HCT116 (cell line): ENCODE results near the gene KIF2B. TPM values are rescaled to one million over a fixed set of nuclear protein-coding genes. Genes with fewer than 3 reads are reported as not detected.

Experiments
- ATAC-seq: fragments of 200-7000 bp; cut with Tn5 transposase; 2 replicates; pipeline ENCODE4 v1.9.1; 2020; ENCODE audit warnings: mild to moderate bottlenecking, moderate library complexity
- BruUV-seq: library from RNA; stranded (reverse); fragments of 400-500 nt; replicated peaks from 2 replicates; lab custom pipeline; 2021; lab: Mats Ljungman, UMichigan
- CTCF ChIA-PET: fragments of 300-600 bp; sonication (Branson Sonifier 250); formaldehyde crosslinking; loops from one replicate; lab custom pipeline; 2021; ENCODE audit warnings: antibody characterized with exemption; lab: Charles Lee
- POLR2A ChIA-PET: fragments of 300-600, 350-600 bp; sonication (Branson Sonifier 250); formaldehyde crosslinking; loops from one replicate; lab custom pipeline; 2021; ENCODE audit warnings: antibody characterized with exemption; lab: Charles Lee
- RAD21 ChIA-PET, 2 experiments: fragments of 300-600 bp; sonication (Branson Sonifier 250); formaldehyde crosslinking; loops; one replicate each; lab custom pipeline; 2023; ENCODE audit warnings: low total read pairs in 2 of 2; ENCODE audit not compliant: uncharacterized antibody in 2 of 2, unreplicated experiment in 2 of 2, low non-redundant PET in 1 of 2; lab: Charles Lee
- DNase-seq: peaks from one replicate; pipeline ENCODE4 v3.0.0-alpha.2; 2010; ENCODE audit warnings: low read depth, low spot score
- H2AFZ ChIP-seq: fragments of 200-600 bp; shearing (Covaris generic), sonication (generic); 2 replicates; pipeline ENCODE4 v1.6.1; 2017; ENCODE audit warnings: low read depth, mixed run types, mixed read lengths, antibody characterized with exemption, low read length; ENCODE audit not compliant: poor library complexity, severe bottlenecking
- H3K27ac ChIP-seq: 2 replicates; pipeline ENCODE4 v1.5.1; 2012; ENCODE audit warnings: low read depth, low read length
- H3K27me3 ChIP-seq: fragments of 200-600 bp; sonication (generic); 2 replicates; pipeline ENCODE4 v1.6.1; 2016; ENCODE audit warnings: mixed run types, low read length, mixed read lengths; ENCODE audit not compliant: insufficient read depth
- H3K36me3 ChIP-seq, 2 experiments: fragments of 200-500 bp in 1 of 2; fragments of 200-600 bp in 1 of 2; sonication (Bioruptor generic) in 1 of 2; sonication (generic) in 1 of 2; 2 replicates each; pipeline versions ENCODE4 v1.5.1 to v1.6.1; 2014 to 2016; ENCODE audit warnings: low read length in 2 of 2, inconsistent platforms in 1 of 2, mixed read lengths in 1 of 2, mixed run types in 1 of 2; ENCODE audit not compliant: insufficient read depth in 2 of 2, control insufficient read depth in 1 of 2
- H3K4me1 ChIP-seq, 2 experiments: fragments of 200-600 bp in 1 of 2; sonication (generic) in 1 of 2; 2 replicates each; pipeline versions ENCODE4 v1.5.1 to v1.6.1; 2012 to 2017; ENCODE audit warnings: low read length in 2 of 2, inconsistent platforms in 1 of 2, mild to moderate bottlenecking in 1 of 2, mixed read lengths in 1 of 2, mixed run types in 1 of 2, moderate library complexity in 1 of 2; ENCODE audit not compliant: insufficient read depth in 2 of 2, control insufficient read depth in 1 of 2
- H3K4me2 ChIP-seq: fragments of 200-600 bp; sonication (generic); 2 replicates; pipeline ENCODE4 v1.6.1; 2017; ENCODE audit warnings: mixed run types, low read length, mixed read lengths
- H3K4me3 ChIP-seq, 2 experiments: fragments of 200-600 bp in 1 of 2; sonication (generic) in 1 of 2; replicated peaks in 1 of 2; 2 replicates each; pipeline ENCODE4 v1.5.1; 2011 to 2016; ENCODE audit warnings: low read length in 2 of 2, control low read depth in 1 of 2, low read depth in 1 of 2, mild to moderate bottlenecking in 1 of 2, mixed read lengths in 1 of 2, mixed run types in 1 of 2
- H3K79me2 ChIP-seq: fragments of 200-600 bp; sonication (generic); 2 replicates; pipeline ENCODE4 v1.6.1; 2017; ENCODE audit warnings: mild to moderate bottlenecking, mixed run types, low read length, moderate library complexity, mixed read lengths; ENCODE audit not compliant: insufficient read depth
- H3K9ac ChIP-seq: fragments of 200-600 bp; sonication (generic); 2 replicates; pipeline ENCODE4 v1.6.1; 2016; ENCODE audit warnings: low read length, mixed read lengths
- H3K9me2 ChIP-seq: fragments of 200-600 bp; sonication (generic), shearing (Covaris generic); 2 replicates; pipeline ENCODE4 v1.6.1; 2017; ENCODE audit warnings: mixed run types, mild to moderate bottlenecking, moderate library complexity; ENCODE audit not compliant: insufficient read depth
- H3K9me3 ChIP-seq, 2 experiments: fragments of 200-500 bp in 1 of 2; fragments of 200-600 bp in 1 of 2; sonication (Bioruptor generic) in 1 of 2; sonication (generic) in 1 of 2; 2 replicates each; pipeline ENCODE4 v1.6.1; 2014 to 2017; ENCODE audit warnings: low read length in 2 of 2, mixed read lengths in 2 of 2, inconsistent platforms in 1 of 2, low read depth in 1 of 2, mild to moderate bottlenecking in 1 of 2, mixed run types in 1 of 2, moderate library complexity in 1 of 2; ENCODE audit not compliant: control insufficient read depth in 1 of 2, insufficient read depth in 1 of 2
- H4K20me1 ChIP-seq: fragments of 200-600 bp; sonication (generic), shearing (Covaris generic); 2 replicates; pipeline ENCODE4 v1.6.1; 2017; ENCODE audit warnings: mixed run types, mild to moderate bottlenecking, moderate library complexity; ENCODE audit not compliant: insufficient read depth
- CBX3 ChIP-seq: IDR thresholded peaks from 2 replicates; pipeline ENCODE4 v1.6.1; 2012; ENCODE audit warnings: low read depth
- CEBPB ChIP-seq: IDR thresholded peaks from 2 replicates; pipeline ENCODE4 v1.6.1; 2012; ENCODE audit warnings: low read depth
- ELF1 ChIP-seq: IDR thresholded peaks from 2 replicates; pipeline ENCODE4 v1.6.1; 2012; ENCODE audit warnings: low read depth, borderline replicate concordance
- EZH2 ChIP-seq: fragments of 200-600 bp; sonication (generic); IDR thresholded peaks from 2 replicates; pipeline ENCODE4 v1.6.1; 2017; ENCODE audit warnings: antibody characterized with exemption, mixed run types
- EZH2phosphoT487 ChIP-seq: fragments of 200-600 bp; IDR thresholded peaks from 2 replicates; pipeline ENCODE4 v1.6.1; 2018; ENCODE audit warnings: antibody characterized with exemption, borderline replicate concordance
- FOSL1 ChIP-seq: IDR thresholded peaks from 2 replicates; pipeline ENCODE4 v1.6.1; 2012; ENCODE audit warnings: low read depth
- JUND ChIP-seq: IDR thresholded peaks from 2 replicates; pipeline ENCODE4 v1.6.1; 2012
- SIN3A ChIP-seq: IDR thresholded peaks from 2 replicates; pipeline ENCODE4 v1.6.1; 2012; ENCODE audit warnings: low read depth
- SP1 ChIP-seq: IDR thresholded peaks from 2 replicates; pipeline ENCODE4 v1.6.1; 2012; ENCODE audit warnings: low read depth
- SRF ChIP-seq: IDR thresholded peaks from 2 replicates; pipeline ENCODE4 v1.6.1; 2012; ENCODE audit warnings: low read depth
- TCF7L2 ChIP-seq: IDR thresholded peaks from 2 replicates; pipeline ENCODE4 v1.7.0; 2011; ENCODE audit warnings: borderline replicate concordance, inconsistent platforms; ENCODE audit not compliant: insufficient read depth, insufficient read length; ENCODE audit errors: extremely low read depth
- YY1 ChIP-seq: IDR thresholded peaks from 2 replicates; pipeline ENCODE4 v1.6.1; 2011; ENCODE audit warnings: low read length, low read depth, moderate library complexity, mild to moderate bottlenecking; ENCODE audit not compliant: insufficient replicate concordance; ENCODE audit errors: extremely low read depth
- ZFX ChIP-seq: fragments of 450-650 bp; IDR thresholded peaks from 2 replicates; pipeline ENCODE4 v1.6.1; 2017
- intact Hi-C: fragments of 100-400 bp; cut with micrococcal nuclease; formaldehyde crosslinking; loops from 2 replicates; pipeline ENCODE4 v1.10.0; 2022
- total RNA-seq: library from RNA; stranded (reverse); gene quantifications from one replicate; pipeline ENCODE4 v1.2.1, GENCODE V29; 2021; ENCODE audit not compliant: unreplicated experiment
- TF ChIP-seq, protein P1 (sequence below): IDR thresholded peaks from 2 replicates; pipeline ENCODE4 v1.6.1; 2012
- TF ChIP-seq, protein P2 (sequence below): IDR thresholded peaks from 2 replicates; pipeline ENCODE4 v1.6.1; 2011; ENCODE audit warnings: mild to moderate bottlenecking, low read length, moderate library complexity; ENCODE audit not compliant: insufficient replicate concordance; ENCODE audit errors: extremely low read depth
- TF ChIP-seq, protein P3 (sequence below), 3 experiments: fragments of 200-600 bp in 1 of 3; sonication (generic) in 1 of 3; IDR thresholded peaks in 2 of 3; conservative IDR thresholded peaks in 1 of 3; 2 replicates each; pipeline ENCODE4 v1.5.1; 2012 to 2017; ENCODE audit warnings: low read depth in 2 of 3, low read length in 2 of 3, antibody characterized with exemption in 1 of 3, borderline replicate concordance in 1 of 3, control low read depth in 1 of 3, mild to moderate bottlenecking in 1 of 3, mixed read lengths in 1 of 3, mixed run types in 1 of 3, moderate library complexity in 1 of 3; ENCODE audit not compliant: insufficient read depth in 1 of 3

Gene KIF2B
- total RNA-seq, 1 experiment from 2014 or later = not detected

DNA sequence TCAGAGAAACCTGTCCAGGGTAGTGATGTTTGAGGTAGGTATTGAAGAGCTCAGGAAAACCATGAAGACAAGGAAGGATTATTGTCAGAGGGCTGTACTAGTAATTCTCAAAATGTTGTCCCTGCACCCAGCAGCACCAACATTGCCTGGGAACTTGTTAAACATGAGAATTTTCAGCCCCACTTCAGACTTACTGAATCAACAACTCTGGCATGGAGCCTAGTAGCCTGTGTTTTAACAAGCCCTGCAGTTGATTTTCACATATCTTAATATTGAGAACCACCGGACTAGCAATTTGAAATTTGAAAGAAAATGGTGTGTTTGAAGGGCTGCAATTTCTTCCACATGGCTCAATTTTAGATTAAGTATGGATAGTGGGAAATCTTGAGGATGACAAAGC, 2.8 kb upstream of the KIF2B start:
- Histone ChIP-seq H3K4me1 (no peaks in the 10 kb centered on the region), H3K27me3 (no peaks in the 10 kb centered on the region), H3K4me2 (no peak overlapping the region), H3K9me2 (no peaks in the 10 kb centered on the region), H3K9me3 (peaks cover 46 to 52% of the 10 kb centered on the region in 2 experiments; a peak in 3 of 4 replicates), H2AFZ (no peak overlapping the region), H3K36me3 (no peaks in the 10 kb centered on the region), H4K20me1 (no peaks in the 10 kb centered on the region), H3K27ac (no peak overlapping the region), H3K4me3 (no peak overlapping the region), H3K9ac (no peak overlapping the region), H3K79me2 (no peaks in the 10 kb centered on the region)
- TF ChIP-seq EZH2 (no peak), CEBPB (no peak), ZFX (no peak), SIN3A (no peak), YY1 (no peak), FOSL1 (no peak), EZH2phosphoT487 (no peak), ELF1 (no peak), SP1 (no peak), JUND (no peak), CBX3 (no peak), TCF7L2 (no peak), SRF (no peak)
- TF ChIP-seq, protein P1, sequence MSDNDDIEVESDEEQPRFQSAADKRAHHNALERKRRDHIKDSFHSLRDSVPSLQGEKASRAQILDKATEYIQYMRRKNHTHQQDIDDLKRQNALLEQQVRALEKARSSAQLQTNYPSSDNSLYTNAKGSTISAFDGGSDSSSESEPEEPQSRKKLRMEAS = no peak
- TF ChIP-seq, protein P2, sequence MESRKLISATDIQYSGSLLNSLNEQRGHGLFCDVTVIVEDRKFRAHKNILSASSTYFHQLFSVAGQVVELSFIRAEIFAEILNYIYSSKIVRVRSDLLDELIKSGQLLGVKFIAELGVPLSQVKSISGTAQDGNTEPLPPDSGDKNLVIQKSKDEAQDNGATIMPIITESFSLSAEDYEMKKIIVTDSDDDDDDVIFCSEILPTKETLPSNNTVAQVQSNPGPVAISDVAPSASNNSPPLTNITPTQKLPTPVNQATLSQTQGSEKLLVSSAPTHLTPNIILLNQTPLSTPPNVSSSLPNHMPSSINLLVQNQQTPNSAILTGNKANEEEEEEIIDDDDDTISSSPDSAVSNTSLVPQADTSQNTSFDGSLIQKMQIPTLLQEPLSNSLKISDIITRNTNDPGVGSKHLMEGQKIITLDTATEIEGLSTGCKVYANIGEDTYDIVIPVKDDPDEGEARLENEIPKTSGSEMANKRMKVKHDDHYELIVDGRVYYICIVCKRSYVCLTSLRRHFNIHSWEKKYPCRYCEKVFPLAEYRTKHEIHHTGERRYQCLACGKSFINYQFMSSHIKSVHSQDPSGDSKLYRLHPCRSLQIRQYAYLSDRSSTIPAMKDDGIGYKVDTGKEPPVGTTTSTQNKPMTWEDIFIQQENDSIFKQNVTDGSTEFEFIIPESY = no peak
- TF ChIP-seq, protein P3, sequence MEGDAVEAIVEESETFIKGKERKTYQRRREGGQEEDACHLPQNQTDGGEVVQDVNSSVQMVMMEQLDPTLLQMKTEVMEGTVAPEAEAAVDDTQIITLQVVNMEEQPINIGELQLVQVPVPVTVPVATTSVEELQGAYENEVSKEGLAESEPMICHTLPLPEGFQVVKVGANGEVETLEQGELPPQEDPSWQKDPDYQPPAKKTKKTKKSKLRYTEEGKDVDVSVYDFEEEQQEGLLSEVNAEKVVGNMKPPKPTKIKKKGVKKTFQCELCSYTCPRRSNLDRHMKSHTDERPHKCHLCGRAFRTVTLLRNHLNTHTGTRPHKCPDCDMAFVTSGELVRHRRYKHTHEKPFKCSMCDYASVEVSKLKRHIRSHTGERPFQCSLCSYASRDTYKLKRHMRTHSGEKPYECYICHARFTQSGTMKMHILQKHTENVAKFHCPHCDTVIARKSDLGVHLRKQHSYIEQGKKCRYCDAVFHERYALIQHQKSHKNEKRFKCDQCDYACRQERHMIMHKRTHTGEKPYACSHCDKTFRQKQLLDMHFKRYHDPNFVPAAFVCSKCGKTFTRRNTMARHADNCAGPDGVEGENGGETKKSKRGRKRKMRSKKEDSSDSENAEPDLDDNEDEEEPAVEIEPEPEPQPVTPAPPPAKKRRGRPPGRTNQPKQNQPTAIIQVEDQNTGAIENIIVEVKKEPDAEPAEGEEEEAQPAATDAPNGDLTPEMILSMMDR (IDR thresholded peaks at IDR 0.05 in 2 of 3, conservative IDR thresholded peaks at IDR 0.05 in 1 of 3; ENCODE audit: borderline replicate concordance in 1 of 3, insufficient read depth in 1 of 3, low read depth in 2 of 3, low read length in 2 of 3) = no peak
- no TSS peak for BruUV-seq
- ChIA-PET RAD21 (no interaction called here), CTCF (no interaction called here), POLR2A (no interaction called here)
- no peak for DNase-seq
- intact Hi-C loops = no loop called here
- ATAC-seq = no peak
